K562 (cell line): ENCODE data around the gene ANP32B. TPM values are rescaled to one million over a fixed set of nuclear protein-coding genes. Genes with fewer than 3 reads are reported as not detected.
A peak's percentile ranks its signal among the peaks of the same experiment; 100 is the strongest.

Source experiments
- CBX1 ChIP-seq: sonication (generic); IDR thresholded peaks from 2 replicates; pipeline ENCODE4 v1.6.1; 2016; ENCODE audit warnings: antibody characterized with exemption, low read depth, mild to moderate bottlenecking
- CC2D1A ChIP-seq: fragments of 450-650 bp; IDR thresholded peaks from 2 replicates; pipeline ENCODE4 v1.6.1; 2017; ENCODE audit warnings: mild to moderate bottlenecking
- CREB5 ChIP-seq: fragments of 250-450 bp; sonication (Bioruptor Pico); IDR thresholded peaks from 2 replicates; pipeline ENCODE4 v1.5.0; 2020; ENCODE audit warnings: mild to moderate bottlenecking
- FOXA3 ChIP-seq, 2 experiments: fragments of 450-650 bp in 1 of 2; sonication (generic) in 1 of 2; formaldehyde crosslinking; IDR thresholded peaks in 1 of 2; conservative IDR thresholded peaks in 1 of 2; 2 replicates each; pipeline versions ENCODE4 v1.4.0 to v1.8.0; 2020 to 2022; ENCODE audit warnings: mild to moderate bottlenecking in 2 of 2, missing genetic modification reagents in 1 of 2
- FOXK1 ChIP-seq: sonication (generic); formaldehyde crosslinking; IDR thresholded peaks from 2 replicates; pipeline ENCODE4 v1.8.0; 2022; ENCODE audit warnings: missing genetic modification reagents, mild to moderate bottlenecking, borderline replicate concordance
- FOXO4 ChIP-seq: fragments of 450-650 bp; formaldehyde crosslinking; IDR thresholded peaks from 2 replicates; pipeline ENCODE4 v1.4.0; 2020; ENCODE audit warnings: mild to moderate bottlenecking, moderate library complexity
- HDAC3 ChIP-seq: fragments of 450-650 bp; IDR thresholded peaks from 2 replicates; pipeline ENCODE4 v1.6.1; 2018; ENCODE audit warnings: borderline replicate concordance, mild to moderate bottlenecking, moderate library complexity; ENCODE audit not compliant: partially characterized antibody
- HMGXB4 ChIP-seq: sonication (generic); formaldehyde crosslinking; IDR thresholded peaks from 2 replicates; pipeline ENCODE4 v1.8.1; 2023; ENCODE audit warnings: mild to moderate bottlenecking, missing genetic modification reagents
- MAZ ChIP-seq, 2 experiments: fragments of 450-650 bp in 1 of 2; sonication (generic) in 1 of 2; formaldehyde crosslinking; IDR thresholded peaks in 1 of 2; conservative IDR thresholded peaks in 1 of 2; 2 replicates each; pipeline versions ENCODE4 v1.4.0 to v1.5.0; 2020; ENCODE audit warnings: mild to moderate bottlenecking in 1 of 2, missing genetic modification reagents in 1 of 2
- NFRKB ChIP-seq: fragments of 450-650 bp; IDR thresholded peaks from 2 replicates; pipeline ENCODE4 v1.6.1; 2016; ENCODE audit warnings: low read depth
- SIRT6 ChIP-seq: IDR thresholded peaks from one replicate; pipeline ENCODE4 v1.6.1; 2012; ENCODE audit warnings: low read depth, mild to moderate bottlenecking, control low read depth, inconsistent platforms, low read length, moderate library complexity
- SMARCA4 ChIP-seq: fragments of 450-650 bp; IDR thresholded peaks from 2 replicates; pipeline ENCODE4 v1.6.1; 2016
- TAF9B ChIP-seq: fragments of 450-650 bp; IDR thresholded peaks from 2 replicates; pipeline ENCODE4 v1.6.1; 2018; ENCODE audit warnings: mild to moderate bottlenecking; ENCODE audit not compliant: partially characterized antibody
- ZNF239 ChIP-seq: fragments of 250-450 bp; sonication (Bioruptor Pico); IDR thresholded peaks from 2 replicates; pipeline ENCODE4 v1.4.0; 2020; ENCODE audit warnings: mild to moderate bottlenecking
- ZNF717 ChIP-seq: fragments of 250-450 bp; sonication (Bioruptor Pico); IDR thresholded peaks from 2 replicates; pipeline ENCODE4 v1.5.0; 2021
- ZNF780A ChIP-seq: fragments of 250-450 bp; sonication (Bioruptor Pico); IDR thresholded peaks from 2 replicates; pipeline ENCODE4 v1.5.0; 2021; ENCODE audit warnings: mild to moderate bottlenecking
- ZSCAN32 ChIP-seq: fragments of 450-650 bp; formaldehyde crosslinking; IDR thresholded peaks from 2 replicates; pipeline ENCODE4 v1.4.0; 2020; ENCODE audit warnings: mild to moderate bottlenecking, moderate library complexity
- polyA plus RNA-seq, 8 experiments: library from polyadenylated mRNA; depleted of rRNA in 4 of 8; stranded (reverse) in 5 of 8; unstranded in 3 of 8; fragments of >200 nt; fragmentation: Nextera tagmentation in 2 of 8; fragmentation: Illumina TruSeq in 1 of 8; extraction: Ambion mirVana in 2 of 8; extraction: Trizol in 1 of 8; gene quantifications; 2 replicates each; pipeline versions ENCODE4 v1.2.1 to v1.2.3, GENCODE V29; 2011 to 2014; ENCODE audit warnings: inconsistent platforms in 1 of 8, missing spikeins in 1 of 8
- total RNA-seq, 7 experiments: library from RNA; depleted of rRNA in 6 of 7; stranded (reverse); fragments of >200 nt in 6 of 7; fragmentation: Illumina TruSeq in 2 of 7; extraction: Trizol in 2 of 7; gene quantifications; 2 replicates each; pipeline versions ENCODE4 v1.2.1 to v1.2.3, GENCODE V29; 2011 to 2021; ENCODE audit warnings: low replicate concordance in 1 of 7

Gene ANP32B
- total and polyA plus RNA-seq, 9 of the 15 experiments (the other 6 are each of a cell fraction or from before 2014, with no cell fraction given) = 68.9 to 815 (median 141) TPM

GRCh38 chr9:97985058-97985861 is 2.1 kb downstream of the ANP32B start (continued):
- no peak for TF ChIP-seq FOXO4 (CRISPR knock-in tag)
- TF ChIP-seq HMGXB4 (CRISPR knock-in tag) = no peak
- TF ChIP-seq NFRKB = peak; percentile 91
- TF ChIP-seq HDAC3 = no peak
- TF ChIP-seq ZNF780A = no peak
- peak; percentile 27; the same call in 1 of the 2 replicates for TF ChIP-seq ZNF239 (CRISPR knock-in tag)
- no peak for TF ChIP-seq TAF9B
- TF ChIP-seq CBX1 = no peak
- TF ChIP-seq CC2D1A = no peak
- no peak for TF ChIP-seq SMARCA4
- TF ChIP-seq MAZ (CRISPR knock-in tag; conservative IDR thresholded peaks at IDR 0.05 in 1 of 2, IDR thresholded peaks at IDR 0.05 in 1 of 2) = no peak
- no peak for TF ChIP-seq CREB5 (CRISPR knock-in tag)
- no peak for TF ChIP-seq FOXK1 (CRISPR knock-in tag)
- no peak for TF ChIP-seq SIRT6
- TF ChIP-seq ZSCAN32 (CRISPR knock-in tag) = no peak
- no peak for TF ChIP-seq ZNF717 (CRISPR knock-in tag)
- no peak for TF ChIP-seq FOXA3 (CRISPR knock-in tag; conservative IDR thresholded peaks at IDR 0.05 in 1 of 2, IDR thresholded peaks at IDR 0.05 in 1 of 2)
